Endothelial cell of umbilical vein (primary cell): ENCODE data around the gene SART3. TPM values are rescaled to one million over a fixed set of nuclear protein-coding genes. Genes with fewer than 3 reads are reported as not detected.

Experiments
- BruUV-seq: library from RNA; stranded (reverse); fragments of 400-500 nt; replicated peaks from 2 replicates; lab custom pipeline; 2021; lab: Mats Ljungman, UMichigan
- CTCF ChIA-PET: fragments of 300-600, 350-600 bp; sonication (Branson Sonifier 250); formaldehyde crosslinking; loops from one replicate; lab custom pipeline; 2021; ENCODE audit warnings: antibody characterized with exemption, inconsistent platforms; lab: Charles Lee
- POLR2A ChIA-PET: fragments of 300-600, 350-600 bp; sonication (Branson Sonifier 250); formaldehyde crosslinking; loops from one replicate; lab custom pipeline; 2021; ENCODE audit warnings: antibody characterized with exemption, inconsistent platforms; lab: Charles Lee
- DNase-seq: peaks from one replicate; pipeline ENCODE4 v3.0.0-alpha.2; 2011; ENCODE audit warnings: low read depth, low spot score
- FAIRE-seq: peaks from 2 replicates; lab custom pipeline; 2011; peaks lifted over from hg19 to GRCh38; lab: Jason Lieb, UNC
- H2AFZ ChIP-seq: 2 replicates; pipeline ENCODE4 v1.6.0; 2012; ENCODE audit warnings: low read depth, low read length, control low read depth, inconsistent platforms
- H3K27ac ChIP-seq: 2 replicates; pipeline ENCODE4 v1.5.1; 2011; ENCODE audit warnings: low read depth, mild to moderate bottlenecking, control low read depth, low read length, moderate library complexity; ENCODE audit not compliant: insufficient read depth
- H3K27me3 ChIP-seq, 2 experiments: 2 replicates each; pipeline versions ENCODE4 v1.6.0 to v1.6.1; 2011; ENCODE audit warnings: low read length in 2 of 2, mixed read lengths in 1 of 2; ENCODE audit not compliant: control insufficient read depth in 2 of 2, insufficient read depth in 2 of 2
- H3K36me3 ChIP-seq, 2 experiments: 2 replicates in 1 of 2; 3 replicates in 1 of 2; pipeline ENCODE4 v1.5.1; 2011; ENCODE audit warnings: low read length in 2 of 2, mild to moderate bottlenecking in 1 of 2, moderate library complexity in 1 of 2; ENCODE audit not compliant: control insufficient read depth in 2 of 2, insufficient read depth in 2 of 2; ENCODE audit errors: extremely low read depth in 1 of 2
- H3K4me1 ChIP-seq: 3 replicates; pipeline ENCODE4 v1.5.1; 2011; ENCODE audit warnings: mild to moderate bottlenecking, low read length; ENCODE audit not compliant: control insufficient read depth, insufficient read depth; ENCODE audit errors: extremely low read depth
- H3K4me2 ChIP-seq: 2 replicates; pipeline ENCODE4 v1.6.1; 2011; ENCODE audit warnings: low read length, control low read depth, mixed read lengths; ENCODE audit not compliant: insufficient read depth
- H3K4me3 ChIP-seq, 3 experiments: fragments of 200-600 bp in 1 of 3; sonication (generic), shearing (Covaris generic) in 1 of 3; replicated peaks in 1 of 3; 2 replicates each; pipeline ENCODE4 v1.5.1; 2011 to 2016; ENCODE audit warnings: control low read depth in 3 of 3, low read length in 3 of 3, mild to moderate bottlenecking in 2 of 3, inconsistent platforms in 1 of 3, low read depth in 1 of 3, moderate library complexity in 1 of 3; ENCODE audit not compliant: insufficient read depth in 1 of 3
- H3K79me2 ChIP-seq: 2 replicates; pipeline ENCODE4 v1.6.0; 2012; ENCODE audit warnings: low read length, inconsistent platforms; ENCODE audit not compliant: control insufficient read depth, insufficient read depth
- H3K9ac ChIP-seq: replicated peaks from 2 replicates; pipeline ENCODE3; 2011; ENCODE audit warnings: low read length, control low read depth; ENCODE audit not compliant: insufficient read depth; ENCODE audit errors: extremely low read depth
- H3K9me1 ChIP-seq: replicated peaks from 3 replicates; pipeline ENCODE4 v1.6.0; 2011; ENCODE audit warnings: mild to moderate bottlenecking, low read length; ENCODE audit not compliant: control insufficient read depth, insufficient read depth; ENCODE audit errors: extremely low read depth
- H3K9me3 ChIP-seq: replicated peaks from 2 replicates; pipeline ENCODE4 v1.5.1; 2012; ENCODE audit warnings: low read length, inconsistent platforms; ENCODE audit not compliant: control insufficient read depth, insufficient read depth
- H4K20me1 ChIP-seq: replicated peaks from 2 replicates; pipeline ENCODE3; 2011; ENCODE audit warnings: mild to moderate bottlenecking, low read length; ENCODE audit not compliant: control insufficient read depth, insufficient read depth; ENCODE audit errors: extremely low read depth
- EZH2 ChIP-seq: IDR thresholded peaks from 2 replicates; pipeline ENCODE4 v1.6.1; 2012; ENCODE audit warnings: borderline replicate concordance, low read depth, mild to moderate bottlenecking, moderate library complexity, low read length, inconsistent platforms; ENCODE audit not compliant: severe bottlenecking
- FOS ChIP-seq: IDR thresholded peaks from 2 replicates; pipeline ENCODE4 v1.6.1; 2011; ENCODE audit warnings: mild to moderate bottlenecking, low read length, moderate library complexity, borderline replicate concordance; ENCODE audit not compliant: insufficient read depth
- POLR2A ChIP-seq: IDR thresholded peaks from 2 replicates; pipeline ENCODE4 v1.6.1; 2012; ENCODE audit warnings: low read depth, mild to moderate bottlenecking, control low read depth, low read length
- dilution Hi-C: fragments of 300-500 bp; cut with MboI; formaldehyde crosslinking; loops from one replicate; pipeline ENCODE4 v1.15.0; 2019; ENCODE audit warnings: low sequenced_read_pairs; ENCODE audit not compliant: extremely low pct_ligation_motif_present
- intact Hi-C: fragments of 100-400 bp; cut with micrococcal nuclease; formaldehyde crosslinking; loops from one replicate; pipeline ENCODE4 v1.10.0; 2022
- polyA plus RNA-seq, 4 experiments: library from polyadenylated mRNA; depleted of rRNA in 3 of 4; stranded (reverse) in 3 of 4; unstranded in 1 of 4; fragments of >200 nt; gene quantifications; 2 replicates each; pipeline versions ENCODE4 v1.2.1 to v1.2.3, GENCODE V29; 2011 to 2012; ENCODE audit warnings: missing spikeins in 1 of 4
- total RNA-seq: library from RNA; stranded (reverse); gene quantifications from 2 replicates; pipeline ENCODE4 v1.2.3, GENCODE V29; 2021
- TF ChIP-seq, protein P1 (sequence below), 2 donors: IDR thresholded peaks; 1 replicate in 1 of 2; 2 replicates in 1 of 2; pipeline ENCODE4 v1.5.1; 2011; ENCODE audit warnings: low read length in 2 of 2, mild to moderate bottlenecking in 2 of 2, moderate library complexity in 2 of 2, control low read depth in 1 of 2, inconsistent platforms in 1 of 2, low read depth in 1 of 2; ENCODE audit not compliant: insufficient read depth in 1 of 2; ENCODE audit errors: extremely low read depth in 1 of 2

The SART3 gene
- total and polyA plus RNA-seq, 2 donors (not counting 3 experiments of a cell fraction or from before 2014, with no cell fraction given), result 13.9 to 50.7 TPM

DNA sequence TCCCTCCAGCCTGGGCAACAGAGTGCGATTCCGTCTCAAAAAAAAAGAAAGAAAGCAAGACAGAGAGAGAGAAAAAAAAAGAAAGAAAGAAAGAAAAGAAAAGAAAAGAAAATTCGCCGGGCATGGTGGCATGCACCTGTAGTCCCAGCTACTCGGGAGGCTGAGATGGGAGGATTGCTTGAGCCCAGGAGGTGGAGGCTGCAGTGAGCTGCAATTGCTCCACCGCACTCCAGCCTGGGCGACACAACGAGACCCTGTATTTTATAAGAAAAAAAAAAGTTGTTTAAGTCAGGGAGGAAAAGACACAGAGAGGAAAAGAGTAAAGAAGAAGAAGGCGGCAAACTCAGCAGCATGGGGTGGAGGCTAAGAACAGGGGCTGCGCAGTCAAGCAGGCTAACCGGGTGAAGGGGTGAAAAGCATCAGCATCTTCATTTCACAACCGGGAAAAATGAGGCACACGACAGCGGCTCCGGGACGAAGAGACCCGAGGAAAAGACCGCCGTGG lies 46.5 kb downstream of the SART3 start:
- Histone ChIP-seq H3K27ac (no peak overlapping the region), H3K4me2 (peak overlapping the region; percentile 41), H3K9me3 (no peaks in the 10 kb centered on the region), H3K79me2 (no peaks in the 10 kb centered on the region), H3K4me3 (peak overlapping the region in 2 of 3 experiments; percentile 28 to 98), H3K9me1 (no peaks in the 10 kb centered on the region), H3K9ac (no peak overlapping the region), H2AFZ (peak overlapping the region; percentile 55), H4K20me1 (no peaks in the 10 kb centered on the region), H3K36me3 (peaks cover 3 to 21% of the 10 kb centered on the region in 2 experiments), H3K4me1 (peaks cover 7% of the 10 kb centered on the region), H3K27me3 (no peaks in the 10 kb centered on the region)
- intact Hi-C loops (loop anchor here (2.0 to 10.0 kb wide), 3 partner anchors 207 to 1420 kb away; partner anchors contain the start of genes ALKBH2 and CRY1), dilution Hi-C loops (no loop called here)
- no peak for FAIRE-seq
- POLR2A ChIA-PET, result no interaction called here
- TF ChIP-seq POLR2A (no peak), EZH2 (no peak), FOS (no peak)
- no peak for DNase-seq
- CTCF ChIA-PET, result no interaction called here
- BruUV-seq, result no TSS peak

DNA sequence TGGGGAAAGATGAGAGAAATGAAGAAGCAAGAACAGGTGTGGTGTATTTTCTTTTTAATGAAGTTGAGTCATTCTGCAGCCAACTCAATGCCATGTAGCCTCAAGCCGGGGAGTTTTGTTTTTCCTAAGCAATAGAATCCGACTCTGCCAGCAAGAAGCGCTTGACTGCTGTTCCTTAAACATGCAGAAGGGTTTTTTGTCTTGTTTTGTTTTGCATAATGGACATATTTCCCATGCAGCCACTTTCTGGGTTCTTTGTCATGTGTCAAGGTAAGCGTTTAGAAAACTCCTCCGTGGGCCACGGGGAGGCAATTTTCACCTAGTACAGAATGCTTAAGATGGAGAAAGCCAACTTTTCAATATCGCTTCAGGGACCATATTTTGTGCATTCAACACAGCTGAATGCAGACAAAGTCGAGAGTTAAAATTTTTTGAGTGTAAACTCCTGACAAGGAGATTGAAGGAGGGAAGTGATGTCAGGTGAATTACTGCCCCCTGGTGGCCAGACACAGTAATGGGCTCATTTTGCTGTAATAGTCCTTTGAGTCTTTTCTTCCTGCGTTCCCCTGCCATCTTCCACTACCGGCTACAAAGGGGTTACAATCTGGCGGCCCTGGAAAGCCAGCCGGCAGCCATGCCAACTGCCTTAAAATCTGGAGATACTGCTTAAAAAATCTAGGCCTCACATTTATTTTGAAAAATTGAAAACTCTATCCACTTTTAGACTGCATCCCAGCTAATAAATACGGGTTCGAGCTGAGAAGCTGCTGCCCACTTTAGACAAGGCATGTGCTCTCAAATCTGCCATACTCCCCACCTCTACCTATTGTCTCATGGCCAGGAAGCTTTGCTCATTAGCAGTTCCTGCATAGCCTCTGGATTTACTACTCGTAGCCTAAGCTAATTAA lies 49.1 kb downstream of the SART3 start:
- ChIA-PET POLR2A (no interaction called here), CTCF (interaction anchor here (0.6 to 3.1 kb wide), 21 partner anchors 10 to 1226 kb away, joined by 3 to 31 read pairs (median 4); no protein-coding TSS in a partner anchor)
- Histone ChIP-seq H3K27ac (no peak overlapping the region), H2AFZ (no peak overlapping the region), H3K36me3 (peaks cover 0 to under 1% of the 10 kb centered on the region in 2 experiments), H3K27me3 (no peaks in the 10 kb centered on the region), H3K9me1 (no peaks in the 10 kb centered on the region), H4K20me1 (no peaks in the 10 kb centered on the region), H3K9ac (no peak overlapping the region), H3K4me1 (peaks cover 7% of the 10 kb centered on the region), H3K79me2 (no peaks in the 10 kb centered on the region), H3K4me2 (no peak overlapping the region), H3K9me3 (no peaks in the 10 kb centered on the region), H3K4me3 (no peak overlapping the region)
- BruUV-seq, result no TSS peak
- peak; percentile 76 for FAIRE-seq
- intact Hi-C loops (loop anchor here (1.0 to 10.0 kb wide), 4 partner anchors 205 to 1417 kb away; partner anchors contain the start of gene CRY1), dilution Hi-C loops (no loop called here)
- TF ChIP-seq, protein P1, sequence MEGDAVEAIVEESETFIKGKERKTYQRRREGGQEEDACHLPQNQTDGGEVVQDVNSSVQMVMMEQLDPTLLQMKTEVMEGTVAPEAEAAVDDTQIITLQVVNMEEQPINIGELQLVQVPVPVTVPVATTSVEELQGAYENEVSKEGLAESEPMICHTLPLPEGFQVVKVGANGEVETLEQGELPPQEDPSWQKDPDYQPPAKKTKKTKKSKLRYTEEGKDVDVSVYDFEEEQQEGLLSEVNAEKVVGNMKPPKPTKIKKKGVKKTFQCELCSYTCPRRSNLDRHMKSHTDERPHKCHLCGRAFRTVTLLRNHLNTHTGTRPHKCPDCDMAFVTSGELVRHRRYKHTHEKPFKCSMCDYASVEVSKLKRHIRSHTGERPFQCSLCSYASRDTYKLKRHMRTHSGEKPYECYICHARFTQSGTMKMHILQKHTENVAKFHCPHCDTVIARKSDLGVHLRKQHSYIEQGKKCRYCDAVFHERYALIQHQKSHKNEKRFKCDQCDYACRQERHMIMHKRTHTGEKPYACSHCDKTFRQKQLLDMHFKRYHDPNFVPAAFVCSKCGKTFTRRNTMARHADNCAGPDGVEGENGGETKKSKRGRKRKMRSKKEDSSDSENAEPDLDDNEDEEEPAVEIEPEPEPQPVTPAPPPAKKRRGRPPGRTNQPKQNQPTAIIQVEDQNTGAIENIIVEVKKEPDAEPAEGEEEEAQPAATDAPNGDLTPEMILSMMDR (IDR thresholded peaks at IDR 0.05; ENCODE audit: extremely low read depth in 1 of 2, insufficient read depth in 1 of 2, low read depth in 1 of 2, low read length in 2 of 2), result peak; percentile 81 to 83
- no peak for TF ChIP-seq EZH2
- DNase-seq, result peak; percentile 66
